ENCODE measurements around the gene CACNA1S.

GRCh38 chr1:201093561-201093960, 18.7 kb downstream of the CACNA1S start:
- TF ChIP-seq POLR2A (IDR thresholded peaks at IDR 0.05; ENCODE audit: low read depth, low read length) (no peak), POLR2AphosphoS5 (IDR thresholded peaks at IDR 0.05; ENCODE audit: low read depth, low read length) (no peak)

Data from GM12892 (cell line).